NCI-H510A treated with DMSO at 0.1 percent for 48 hours (cell line): Measurements from ENCODE around the gene SERINC3.
A peak's percentile ranks its signal among the peaks of the same experiment; 100 is the strongest.
"Not testable (repeated sequence)": the region's sequence is repeated elsewhere in the genome, so short reads cannot be mapped to it uniquely, and the experiment has no call there.

Experiments used
- DNase-seq: peaks from one replicate; lab custom pipeline; 2025; lab: John Stamatoyannopoulos, UW

Gene SERINC3

DNA sequence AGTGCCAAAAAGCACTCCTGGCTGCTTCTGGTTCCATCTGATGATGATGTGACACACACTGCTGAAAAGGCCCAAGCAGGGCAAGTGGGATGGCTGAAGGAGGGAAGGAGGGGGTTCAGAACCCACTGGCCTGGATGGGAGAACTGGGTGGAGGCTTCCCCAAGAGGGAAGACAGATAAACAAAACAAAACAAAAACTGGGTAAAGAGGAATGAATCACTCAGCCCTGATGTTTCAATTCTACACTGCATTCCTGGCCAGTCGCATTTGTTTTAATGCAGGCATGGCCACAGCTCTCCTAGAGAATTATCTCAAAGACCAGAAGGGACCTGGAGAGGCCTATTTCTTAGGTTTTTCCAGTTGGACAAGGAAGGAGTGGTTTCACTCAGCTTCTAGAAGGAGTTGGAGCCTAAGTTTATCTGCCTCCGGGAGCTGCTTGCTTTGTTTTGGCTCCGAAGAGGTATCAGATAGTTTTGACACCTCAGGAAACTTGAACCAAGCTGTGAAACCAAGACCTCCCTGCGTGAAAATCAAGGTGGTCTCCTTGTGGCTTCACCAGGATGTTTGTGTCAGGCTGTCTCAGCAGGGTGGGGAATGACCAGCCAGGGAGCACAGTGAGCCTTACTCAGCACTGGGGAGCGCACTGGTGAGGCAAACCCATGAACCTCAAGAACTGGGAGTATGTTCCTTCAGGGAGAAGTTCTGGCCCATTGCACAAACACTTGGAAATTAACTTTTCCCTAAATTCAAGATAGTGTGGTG, 30.1 kb downstream of the SERINC3 start:
- DNase-seq, result no peak

GRCh38 chr20:44489931-44490330, 31.9 kb downstream of the SERINC3 start:
- no peak for DNase-seq

DNA sequence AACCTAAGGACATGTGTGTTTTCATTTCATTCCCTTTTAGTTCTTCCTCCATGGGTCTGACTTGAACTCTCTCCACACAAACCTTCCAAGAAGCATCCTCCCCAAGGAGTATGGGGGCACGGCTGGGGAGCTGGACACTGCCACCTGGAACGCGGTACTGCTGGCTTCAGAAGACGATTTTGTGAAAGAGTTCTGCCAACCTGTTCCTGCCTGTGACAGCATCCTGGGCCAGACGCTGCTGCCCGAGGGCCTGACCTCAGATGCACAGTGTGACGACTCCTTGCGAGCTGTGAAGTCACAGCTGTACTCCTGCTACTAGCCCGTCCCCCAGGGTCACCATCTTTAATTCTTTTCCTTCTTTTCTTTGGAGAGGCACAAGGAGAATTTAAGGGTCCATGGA, 32.6 kb downstream of the SERINC3 start:
- DNase-seq, result no peak

DNA sequence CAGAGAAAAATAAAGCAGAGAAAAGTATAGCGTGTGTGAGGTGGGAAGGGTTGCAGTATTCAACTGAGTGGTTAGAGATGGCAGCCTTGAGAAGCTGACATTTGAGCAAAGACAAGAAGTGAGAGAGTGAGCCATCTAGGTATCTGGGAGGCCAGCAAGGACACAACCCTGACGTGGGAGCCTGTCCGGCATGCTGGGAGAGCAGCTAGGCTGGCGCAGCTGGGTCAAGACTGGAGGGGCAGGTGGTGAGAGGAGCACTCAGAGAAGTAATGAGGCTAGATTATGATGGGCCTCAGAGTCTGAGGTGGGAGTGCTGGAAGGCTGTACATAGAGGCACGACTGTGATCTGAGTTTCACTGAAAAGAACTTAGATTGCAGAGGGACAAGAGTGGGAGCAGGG, 33.3 kb downstream of the SERINC3 start:
- DNase-seq, result no peak

- no peak for DNase-seq
These were observed 36.1 kb downstream of the SERINC3 start for GRCh38 chr20:44485830-44486198.

GRCh38 chr20:44485078-44485829, 36.6 kb downstream of the SERINC3 start:
- DNase-seq, result no peak

- DNase-seq, result no peak
These were observed 38.8 kb downstream of the SERINC3 start for GRCh38 chr20:44483112-44483511.

- DNase-seq, result no peak
These were observed 40.0 kb downstream of the SERINC3 start for GRCh38 chr20:44481719-44482416.

DNA sequence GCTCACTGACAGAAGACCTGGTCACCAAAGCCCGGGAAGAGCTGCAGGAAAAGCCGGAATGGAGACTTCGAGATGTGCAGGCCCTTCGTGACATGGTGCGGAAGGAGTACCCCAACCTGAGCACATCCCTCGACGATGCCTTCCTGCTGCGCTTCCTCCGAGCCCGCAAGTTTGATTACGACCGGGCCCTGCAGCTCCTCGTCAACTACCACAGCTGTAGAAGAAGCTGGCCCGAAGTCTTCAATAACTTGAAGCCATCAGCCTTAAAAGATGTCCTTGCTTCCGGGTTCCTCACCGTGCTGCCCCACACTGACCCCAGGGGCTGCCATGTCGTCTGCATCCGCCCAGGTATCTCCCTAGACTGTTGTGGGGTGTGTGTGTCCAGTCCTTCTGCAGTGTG, 41.8 kb downstream of the SERINC3 start:
- no peak for DNase-seq

DNA sequence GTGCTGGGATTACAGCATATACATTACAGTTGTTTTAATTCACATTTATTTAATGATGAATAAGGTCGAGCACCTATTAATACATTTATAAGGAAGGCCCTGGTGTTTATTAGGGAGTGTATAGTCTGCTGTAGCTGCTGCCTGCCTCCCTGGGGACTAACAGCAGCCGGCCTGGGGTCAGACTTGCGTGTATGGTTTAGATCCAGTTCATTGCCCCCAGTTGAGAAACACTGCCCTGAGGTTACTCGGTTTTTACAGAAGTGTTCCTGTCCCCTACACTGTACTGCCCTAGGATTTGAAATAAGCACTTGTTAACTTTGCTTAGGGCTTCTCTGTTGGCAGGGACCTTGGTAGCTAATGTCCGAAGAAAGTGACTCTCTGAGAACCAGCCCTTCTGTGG, 42.2 kb downstream of the SERINC3 start:
- no peak for DNase-seq

DNA sequence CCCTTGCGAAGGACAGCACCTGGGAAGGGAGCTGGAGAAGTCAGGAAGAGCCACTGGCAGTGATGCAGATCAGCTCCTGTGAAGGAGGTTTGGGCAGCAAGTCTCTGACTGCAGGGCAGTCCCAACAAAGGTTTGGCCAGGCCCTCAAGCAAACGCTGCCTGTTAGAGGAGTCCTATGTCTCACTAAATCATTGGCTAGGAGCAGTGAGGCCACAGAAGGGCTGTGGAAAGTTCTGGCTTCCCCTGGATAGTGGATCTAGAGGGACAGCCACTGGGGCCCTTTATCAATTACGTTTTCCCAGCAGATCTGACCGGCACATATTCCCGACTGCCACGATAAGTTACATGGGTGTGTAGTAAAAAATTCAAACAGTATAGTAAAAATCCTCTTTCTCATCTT, 43.7 kb downstream of the SERINC3 start:
- no peak for DNase-seq

DNA sequence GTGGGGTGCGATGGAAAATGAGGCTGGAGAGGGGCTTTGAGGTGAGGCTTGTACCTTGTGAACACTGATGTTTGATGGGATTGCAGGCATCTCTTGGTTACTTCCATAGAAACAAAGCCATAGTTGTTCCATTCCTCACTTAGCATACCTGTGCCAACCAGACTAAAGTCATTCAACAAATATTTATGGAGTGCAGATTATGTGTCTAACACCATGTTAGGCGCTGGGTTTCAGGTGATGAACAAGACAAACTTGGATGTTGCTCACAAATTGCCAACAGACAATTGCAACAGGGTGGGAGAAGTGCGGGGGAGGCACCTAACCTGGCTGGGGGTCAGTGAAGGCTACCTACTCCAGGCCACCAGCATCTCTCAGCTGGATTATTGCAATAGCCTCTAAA, 44.7 kb downstream of the SERINC3 start:
- DNase-seq, result no peak

- peak; percentile 78 for DNase-seq
These were observed 45.9 kb downstream of the SERINC3 start, which contains the start of gene TTPAL for GRCh38 chr20:44475694-44476560. Gene TTPAL (plus strand): TSS chr20:44475874. CDS start chr20:44480000, 4,126 bp downstream.

DNA sequence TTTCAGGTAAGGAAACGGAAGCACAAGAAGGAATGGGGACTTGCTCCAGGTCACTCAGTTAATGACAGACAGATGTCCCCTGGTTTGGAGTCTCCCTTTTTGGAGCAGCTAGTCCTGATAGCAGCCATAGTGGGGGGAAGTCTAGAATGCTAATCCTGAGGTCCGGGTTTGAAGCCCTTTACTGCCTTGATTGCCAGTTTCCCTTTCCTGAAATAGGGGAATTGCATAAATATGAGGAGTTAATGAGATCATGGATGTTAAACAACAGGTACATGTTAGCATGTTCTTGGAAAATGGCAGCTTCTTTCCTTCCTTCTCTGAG, 46.5 kb downstream of the SERINC3 start:
- DNase-seq, result no peak

GRCh38 chr20:44472283-44472682, 49.6 kb downstream of the SERINC3 start:
- DNase-seq, result not testable (repeated sequence)

DNA sequence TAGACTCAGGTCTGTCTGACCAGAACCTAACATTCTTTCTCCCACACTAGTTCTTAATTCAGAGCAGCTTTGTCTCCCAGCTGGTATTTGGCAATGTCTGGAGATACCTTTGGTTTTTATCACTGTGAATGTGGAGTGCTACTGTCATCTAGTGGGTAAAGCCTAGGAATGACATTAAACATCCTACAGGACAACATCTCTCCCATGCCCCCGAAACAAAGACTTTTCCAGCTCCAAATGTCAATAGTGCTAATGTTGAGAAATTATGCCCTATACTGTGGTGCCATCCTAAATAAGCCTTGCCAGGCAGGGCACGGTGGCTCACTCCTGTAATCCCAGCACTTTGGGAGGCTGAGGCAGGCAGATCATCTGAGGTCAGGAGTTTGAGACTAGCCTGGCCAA, 50.4 kb downstream of the SERINC3 start:
- DNase-seq, result no peak

DNA sequence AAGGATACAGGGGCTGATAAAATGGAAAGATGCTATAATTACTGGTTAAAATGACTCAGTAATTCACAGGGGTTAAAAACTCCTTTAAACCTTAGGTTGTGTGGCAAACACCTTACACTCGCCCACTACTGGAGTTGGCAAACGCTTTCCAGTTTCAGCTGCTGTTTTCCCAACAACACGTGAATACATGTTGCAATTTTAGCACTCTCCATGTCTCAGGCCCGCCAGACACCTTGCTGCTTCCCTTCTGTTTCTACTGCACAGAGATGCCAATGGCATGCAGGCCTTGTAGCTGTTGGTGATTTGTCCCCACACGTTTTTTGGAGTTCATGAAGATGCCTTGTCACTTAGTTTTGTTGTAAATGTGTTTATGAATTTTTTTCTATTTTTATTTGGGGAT, 51.5 kb downstream of the SERINC3 start:
- DNase-seq, result no peak

GRCh38 chr20:44468044-44468782, 53.7 kb downstream of the SERINC3 start:
- no peak for DNase-seq

DNA sequence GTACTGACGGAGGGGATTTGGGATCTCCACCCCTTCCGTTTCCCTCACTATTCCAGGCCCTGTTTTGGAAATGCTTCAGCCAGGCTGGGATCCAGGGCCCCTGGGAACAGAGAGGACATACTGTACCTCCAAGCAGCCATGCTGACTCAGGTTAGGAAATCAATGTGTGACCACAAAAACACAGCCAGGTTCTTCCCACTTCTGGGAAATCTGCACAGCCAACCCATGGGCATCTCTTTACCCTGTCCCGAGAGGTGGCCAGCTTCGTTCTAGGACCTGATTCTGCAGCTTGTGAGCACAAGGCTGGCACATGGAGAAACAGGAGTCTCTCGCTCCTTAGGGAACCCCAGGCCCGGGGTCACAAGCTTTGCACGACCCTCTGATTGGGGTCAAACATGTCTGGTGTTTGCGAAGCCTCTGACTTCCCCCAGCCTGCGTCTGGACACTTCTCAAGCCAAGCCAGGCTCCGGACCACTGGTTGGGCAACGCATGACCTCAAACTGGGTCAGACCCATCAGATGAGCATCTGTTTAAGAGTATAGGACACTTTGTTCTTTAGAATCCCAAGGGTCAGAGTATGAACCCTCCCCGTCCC, 54.5 kb downstream of the SERINC3 start:
- no peak for DNase-seq

- no peak for DNase-seq
These were observed 56.8 kb downstream of the SERINC3 start for GRCh38 chr20:44465001-44465560.

- DNase-seq, result no peak
These were observed 57.4 kb downstream of the SERINC3 start for GRCh38 chr20:44464514-44464913.
